ENCODE results near the gene AMFR.

AMFR gene

DNA sequence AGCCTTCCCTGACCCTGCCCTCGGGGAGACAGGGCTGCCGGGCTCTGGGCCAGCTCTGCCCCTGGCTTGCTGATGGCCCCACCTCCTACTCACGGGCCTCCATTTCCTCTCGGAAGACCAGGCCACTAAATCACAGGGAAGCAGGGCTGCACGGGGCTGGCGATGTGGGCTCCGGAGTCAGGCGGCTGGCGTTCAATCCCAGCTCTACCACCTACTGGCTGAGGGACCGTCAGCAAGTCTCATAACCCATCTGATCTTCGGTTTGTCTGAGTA lies 113.4 kb downstream of the AMFR start:
- DNase-seq, result no peak
